Measurements from ENCODE around the gene VPS26C.

Gene VPS26C

GRCh38 chr21:37206496-37206895 lies 60.6 kb downstream of the VPS26C start:
- Histone ChIP-seq H3K36me3 (ENCODE audit: control insufficient read depth in 2 of 2, insufficient read depth in 2 of 2, low read length in 2 of 2) (peaks cover 13 to 14% of the 10 kb centered on the region in 2 donors), H3K4me1 (ENCODE audit: control insufficient read depth in 2 of 2, insufficient read depth in 2 of 2, low read length in 2 of 2) (peaks cover 0 to 5% of the 10 kb centered on the region in 2 donors), H3K4me3 (ENCODE audit: low read length in 2 of 2) (no peak overlapping the region), H3K9ac (ENCODE audit: low read depth in 1 of 2, low read length in 2 of 2) (no peak overlapping the region), H3K27me3 (ENCODE audit: control insufficient read depth in 2 of 2, insufficient read depth in 2 of 2, low read length in 2 of 2) (no peaks in the 10 kb centered on the region), H3K27ac (ENCODE audit: low read depth in 2 of 2, low read length in 2 of 2) (no peak overlapping the region), H3K9me3 (ENCODE audit: control insufficient read depth in 2 of 2, low read length in 2 of 2) (no peaks in the 10 kb centered on the region)

GRCh38 chr21:37204580-37204979 lies 62.6 kb downstream of the VPS26C start:
- Histone ChIP-seq H3K9ac (ENCODE audit: low read depth in 1 of 2, low read length in 2 of 2) (no peak overlapping the region), H3K27me3 (ENCODE audit: control insufficient read depth in 2 of 2, insufficient read depth in 2 of 2, low read length in 2 of 2) (no peaks in the 10 kb centered on the region), H3K27ac (ENCODE audit: low read depth in 2 of 2, low read length in 2 of 2) (no peak overlapping the region), H3K4me1 (ENCODE audit: control insufficient read depth in 2 of 2, insufficient read depth in 2 of 2, low read length in 2 of 2) (peaks cover 0 to 5% of the 10 kb centered on the region in 2 donors), H3K36me3 (ENCODE audit: control insufficient read depth in 2 of 2, insufficient read depth in 2 of 2, low read length in 2 of 2) (peaks cover 29 to 31% of the 10 kb centered on the region in 2 donors), H3K4me3 (ENCODE audit: low read length in 2 of 2) (no peak overlapping the region), H3K9me3 (ENCODE audit: control insufficient read depth in 2 of 2, low read length in 2 of 2) (no peaks in the 10 kb centered on the region)

- Histone ChIP-seq H3K27me3 (ENCODE audit: control insufficient read depth in 2 of 2, insufficient read depth in 2 of 2, low read length in 2 of 2) (no peaks in the 10 kb centered on the region), H3K27ac (ENCODE audit: low read depth in 2 of 2, low read length in 2 of 2) (no peak overlapping the region), H3K9ac (ENCODE audit: low read depth in 1 of 2, low read length in 2 of 2) (no peak overlapping the region), H3K9me3 (ENCODE audit: control insufficient read depth in 2 of 2, low read length in 2 of 2) (no peaks in the 10 kb centered on the region), H3K4me3 (ENCODE audit: low read length in 2 of 2) (no peak overlapping the region), H3K4me1 (ENCODE audit: control insufficient read depth in 2 of 2, insufficient read depth in 2 of 2, low read length in 2 of 2) (peaks cover 0 to 5% of the 10 kb centered on the region in 2 donors), H3K36me3 (ENCODE audit: control insufficient read depth in 2 of 2, insufficient read depth in 2 of 2, low read length in 2 of 2) (peaks cover 41 to 43% of the 10 kb centered on the region in 2 donors)
Observed at GRCh38 chr21:37202221-37203110, 64.7 kb downstream of the VPS26C start.

- Histone ChIP-seq H3K27me3 (ENCODE audit: control insufficient read depth in 2 of 2, insufficient read depth in 2 of 2, low read length in 2 of 2) (no peaks in the 10 kb centered on the region), H3K27ac (ENCODE audit: low read depth in 2 of 2, low read length in 2 of 2) (no peak overlapping the region), H3K9me3 (ENCODE audit: control insufficient read depth in 2 of 2, low read length in 2 of 2) (no peaks in the 10 kb centered on the region), H3K9ac (ENCODE audit: low read depth in 1 of 2, low read length in 2 of 2) (no peak overlapping the region), H3K36me3 (ENCODE audit: control insufficient read depth in 2 of 2, insufficient read depth in 2 of 2, low read length in 2 of 2) (peaks cover 44 to 47% of the 10 kb centered on the region in 2 donors), H3K4me3 (ENCODE audit: low read length in 2 of 2) (no peak overlapping the region), H3K4me1 (ENCODE audit: control insufficient read depth in 2 of 2, insufficient read depth in 2 of 2, low read length in 2 of 2) (peaks cover 0 to 5% of the 10 kb centered on the region in 2 donors)
Observed at GRCh38 chr21:37200641-37201480, 66.3 kb downstream of the VPS26C start.

GRCh38 chr21:37199057-37199924 lies 67.8 kb downstream of the VPS26C start:
- H3K9me3 ChIP-seq (ENCODE audit: control insufficient read depth in 2 of 2, low read length in 2 of 2): no peaks in the 10 kb centered on the region
- peaks cover 0 to 5% of the 10 kb centered on the region in 2 donors for H3K4me1 ChIP-seq (ENCODE audit: control insufficient read depth in 2 of 2, insufficient read depth in 2 of 2, low read length in 2 of 2)
- H3K27ac ChIP-seq (ENCODE audit: low read depth in 2 of 2, low read length in 2 of 2): peak overlapping the region in 1 of 2 donors; percentile 21
- no peak overlapping the region for H3K9ac ChIP-seq (ENCODE audit: low read depth in 1 of 2, low read length in 2 of 2)
- H3K27me3 ChIP-seq (ENCODE audit: control insufficient read depth in 2 of 2, insufficient read depth in 2 of 2, low read length in 2 of 2): no peaks in the 10 kb centered on the region
- no peak overlapping the region for H3K4me3 ChIP-seq (ENCODE audit: low read length in 2 of 2)
- H3K36me3 ChIP-seq (ENCODE audit: control insufficient read depth in 2 of 2, insufficient read depth in 2 of 2, low read length in 2 of 2): peaks cover 58 to 62% of the 10 kb centered on the region in 2 donors

- Histone ChIP-seq H3K9ac (ENCODE audit: low read depth in 1 of 2, low read length in 2 of 2) (no peak overlapping the region), H3K36me3 (ENCODE audit: control insufficient read depth in 2 of 2, insufficient read depth in 2 of 2, low read length in 2 of 2) (peaks cover 66 to 72% of the 10 kb centered on the region in 2 donors), H3K9me3 (ENCODE audit: control insufficient read depth in 2 of 2, low read length in 2 of 2) (no peaks in the 10 kb centered on the region), H3K4me1 (ENCODE audit: control insufficient read depth in 2 of 2, insufficient read depth in 2 of 2, low read length in 2 of 2) (peaks cover 0 to 5% of the 10 kb centered on the region in 2 donors), H3K4me3 (ENCODE audit: low read length in 2 of 2) (no peak overlapping the region), H3K27ac (ENCODE audit: low read depth in 2 of 2, low read length in 2 of 2) (no peak overlapping the region), H3K27me3 (ENCODE audit: control insufficient read depth in 2 of 2, insufficient read depth in 2 of 2, low read length in 2 of 2) (no peaks in the 10 kb centered on the region)
Observed at GRCh38 chr21:37197746-37198145, 69.4 kb downstream of the VPS26C start.

- Histone ChIP-seq H3K36me3 (ENCODE audit: control insufficient read depth in 2 of 2, insufficient read depth in 2 of 2, low read length in 2 of 2) (peaks cover 62 to 66% of the 10 kb centered on the region in 2 donors), H3K4me3 (ENCODE audit: low read length in 2 of 2) (no peak overlapping the region), H3K9ac (ENCODE audit: low read depth in 1 of 2, low read length in 2 of 2) (no peak overlapping the region), H3K27me3 (ENCODE audit: control insufficient read depth in 2 of 2, insufficient read depth in 2 of 2, low read length in 2 of 2) (no peaks in the 10 kb centered on the region), H3K4me1 (ENCODE audit: control insufficient read depth in 2 of 2, insufficient read depth in 2 of 2, low read length in 2 of 2) (peaks cover 0 to 5% of the 10 kb centered on the region in 2 donors), H3K9me3 (ENCODE audit: control insufficient read depth in 2 of 2, low read length in 2 of 2) (no peaks in the 10 kb centered on the region), H3K27ac (ENCODE audit: low read depth in 2 of 2, low read length in 2 of 2) (no peak overlapping the region)
Observed at GRCh38 chr21:37196847-37197246, 70.3 kb downstream of the VPS26C start.

GRCh38 chr21:37195610-37196009 lies 71.5 kb downstream of the VPS26C start:
- peaks cover 56 to 60% of the 10 kb centered on the region in 2 donors for H3K36me3 ChIP-seq (ENCODE audit: control insufficient read depth in 2 of 2, insufficient read depth in 2 of 2, low read length in 2 of 2)
- peaks cover 0 to 5% of the 10 kb centered on the region in 2 donors for H3K4me1 ChIP-seq (ENCODE audit: control insufficient read depth in 2 of 2, insufficient read depth in 2 of 2, low read length in 2 of 2)
- H3K27ac ChIP-seq (ENCODE audit: low read depth in 2 of 2, low read length in 2 of 2): no peak overlapping the region
- H3K27me3 ChIP-seq (ENCODE audit: control insufficient read depth in 2 of 2, insufficient read depth in 2 of 2, low read length in 2 of 2): no peaks in the 10 kb centered on the region
- no peak overlapping the region for H3K9ac ChIP-seq (ENCODE audit: low read depth in 1 of 2, low read length in 2 of 2)
- no peak overlapping the region for H3K4me3 ChIP-seq (ENCODE audit: low read length in 2 of 2)
- no peaks in the 10 kb centered on the region for H3K9me3 ChIP-seq (ENCODE audit: control insufficient read depth in 2 of 2, low read length in 2 of 2)

GRCh38 chr21:37195059-37195458 lies 72.1 kb downstream of the VPS26C start:
- Histone ChIP-seq H3K27me3 (ENCODE audit: control insufficient read depth in 2 of 2, insufficient read depth in 2 of 2, low read length in 2 of 2) (no peaks in the 10 kb centered on the region), H3K9me3 (ENCODE audit: control insufficient read depth in 2 of 2, low read length in 2 of 2) (no peaks in the 10 kb centered on the region), H3K36me3 (ENCODE audit: control insufficient read depth in 2 of 2, insufficient read depth in 2 of 2, low read length in 2 of 2) (peaks cover 55 to 57% of the 10 kb centered on the region in 2 donors), H3K4me3 (ENCODE audit: low read length in 2 of 2) (no peak overlapping the region), H3K9ac (ENCODE audit: low read depth in 1 of 2, low read length in 2 of 2) (no peak overlapping the region), H3K27ac (ENCODE audit: low read depth in 2 of 2, low read length in 2 of 2) (no peak overlapping the region), H3K4me1 (ENCODE audit: control insufficient read depth in 2 of 2, insufficient read depth in 2 of 2, low read length in 2 of 2) (peaks cover 0 to 5% of the 10 kb centered on the region in 2 donors)

Measured in mucosa of rectum (tissue), 2 donors.